ENCODE data around the gene COL27A1.
A peak's percentile ranks its signal among the peaks of the same experiment; 100 is the strongest.
"Not testable (repeated sequence)": the region's sequence is repeated elsewhere in the genome, so short reads cannot be mapped to it uniquely, and the experiment has no call there.

The COL27A1 gene

DNA sequence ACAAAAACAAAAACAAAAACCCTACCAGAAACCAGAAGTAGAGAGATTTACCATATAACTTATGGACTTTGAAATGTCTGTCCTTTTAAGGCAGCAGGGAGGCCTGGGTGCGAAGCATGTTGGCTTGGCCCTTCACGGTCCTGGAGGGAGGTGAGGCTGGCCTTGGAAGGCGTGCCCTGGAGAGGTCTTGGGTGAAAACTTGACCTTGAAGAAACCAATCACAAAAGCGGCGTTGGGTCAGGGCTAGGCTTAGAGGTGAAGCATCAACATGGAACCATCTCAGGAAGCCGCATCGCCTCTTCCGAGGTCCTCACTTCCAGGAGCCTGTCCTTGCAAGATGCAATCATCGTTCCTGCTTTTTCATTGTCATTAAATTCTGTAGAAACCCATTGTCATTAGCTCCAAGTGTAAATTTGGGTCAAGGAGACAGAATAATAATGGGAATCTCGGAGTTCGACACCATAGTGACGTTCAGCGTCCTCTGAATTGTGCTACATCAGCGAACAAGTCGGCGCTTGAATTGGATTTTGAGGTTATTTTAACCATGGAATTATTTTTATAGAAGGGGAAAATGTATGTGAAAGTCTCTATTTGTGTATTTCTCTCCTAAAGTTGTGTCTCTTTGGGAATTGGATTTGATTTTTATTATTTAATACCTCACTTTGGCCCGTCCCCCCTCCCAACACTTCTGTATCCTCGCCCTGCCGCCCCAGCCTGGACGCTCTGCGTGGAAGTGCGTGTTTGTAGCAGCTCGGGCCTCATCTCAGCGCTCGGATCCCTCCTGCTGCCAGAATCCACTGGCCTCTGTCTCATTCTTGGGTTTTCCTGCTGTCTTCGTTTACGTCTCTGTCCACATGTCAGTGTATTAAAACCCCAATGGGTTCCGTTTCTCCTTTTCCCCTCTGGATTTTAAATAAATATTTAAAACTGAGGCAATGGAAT is 156.5 kb downstream of the COL27A1 start:
- no peak for DNase-seq

DNA sequence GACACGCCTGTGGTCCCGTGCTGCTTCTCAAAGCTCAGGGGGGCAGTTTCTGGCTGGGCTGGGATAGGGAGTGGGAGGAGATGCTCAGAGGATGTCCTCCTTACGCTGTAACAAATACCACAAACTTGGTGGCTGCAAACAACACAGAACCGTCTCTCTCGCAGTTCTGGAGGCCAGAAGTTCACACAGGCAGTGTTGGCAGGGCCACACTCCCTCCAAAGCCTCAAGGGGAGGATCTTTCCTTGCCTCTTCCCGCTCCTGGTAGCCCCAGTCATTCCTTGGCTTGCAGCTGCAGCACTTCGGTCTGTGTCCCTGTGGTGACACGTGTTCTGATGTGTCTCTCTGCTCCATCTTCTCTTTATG is 157.2 kb downstream of the COL27A1 start:
- no peak for DNase-seq

DNA sequence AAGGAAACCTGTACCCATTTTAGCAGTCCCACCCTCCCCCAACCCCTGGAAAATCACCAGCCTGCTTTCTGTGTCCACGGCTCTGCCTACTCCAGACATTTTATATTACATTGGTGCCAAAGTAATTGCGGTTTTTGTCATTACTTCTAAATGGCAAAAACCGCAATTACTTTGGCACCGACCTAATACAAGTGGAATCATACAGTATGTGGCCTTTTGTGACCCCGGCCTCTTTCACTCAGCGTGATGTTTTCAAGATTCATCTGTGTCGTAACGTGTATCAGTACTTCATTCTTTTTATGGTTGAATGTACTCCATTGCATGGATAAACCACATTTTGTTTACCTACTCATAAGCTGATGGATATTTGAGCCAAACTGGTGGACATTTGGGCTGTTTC is 157.8 kb downstream of the COL27A1 start:
- no peak for DNase-seq

DNA sequence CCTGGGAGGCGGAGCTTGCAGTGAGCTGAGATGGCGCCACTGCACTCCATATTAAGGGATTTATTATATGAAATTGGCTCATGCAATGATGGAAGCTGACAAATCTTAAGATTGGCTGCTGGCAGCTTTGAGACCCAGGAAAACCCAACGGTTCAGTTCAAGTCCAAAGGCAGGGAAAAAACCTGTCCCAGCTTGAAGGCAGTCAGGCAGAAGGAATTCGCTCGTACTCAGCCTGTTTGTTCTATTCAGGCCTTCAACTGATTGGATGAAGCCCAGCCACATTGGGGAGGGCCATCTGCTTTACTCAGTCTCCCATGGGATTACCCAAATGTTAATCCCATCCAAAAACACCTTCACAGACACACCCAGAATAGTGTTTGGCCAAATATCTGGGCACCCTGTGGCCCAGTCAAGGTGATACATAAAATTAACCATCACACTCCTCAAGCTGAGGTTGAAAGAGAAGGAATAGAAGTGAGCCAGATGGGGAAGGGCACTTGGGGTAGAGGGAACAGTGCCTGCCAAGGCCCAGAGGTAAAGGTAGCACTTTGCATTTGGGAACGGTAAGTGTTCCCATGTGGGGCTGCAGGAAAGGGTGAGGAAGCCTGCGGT is 159.0 kb downstream of the COL27A1 start:
- DNase-seq = no peak

DNA sequence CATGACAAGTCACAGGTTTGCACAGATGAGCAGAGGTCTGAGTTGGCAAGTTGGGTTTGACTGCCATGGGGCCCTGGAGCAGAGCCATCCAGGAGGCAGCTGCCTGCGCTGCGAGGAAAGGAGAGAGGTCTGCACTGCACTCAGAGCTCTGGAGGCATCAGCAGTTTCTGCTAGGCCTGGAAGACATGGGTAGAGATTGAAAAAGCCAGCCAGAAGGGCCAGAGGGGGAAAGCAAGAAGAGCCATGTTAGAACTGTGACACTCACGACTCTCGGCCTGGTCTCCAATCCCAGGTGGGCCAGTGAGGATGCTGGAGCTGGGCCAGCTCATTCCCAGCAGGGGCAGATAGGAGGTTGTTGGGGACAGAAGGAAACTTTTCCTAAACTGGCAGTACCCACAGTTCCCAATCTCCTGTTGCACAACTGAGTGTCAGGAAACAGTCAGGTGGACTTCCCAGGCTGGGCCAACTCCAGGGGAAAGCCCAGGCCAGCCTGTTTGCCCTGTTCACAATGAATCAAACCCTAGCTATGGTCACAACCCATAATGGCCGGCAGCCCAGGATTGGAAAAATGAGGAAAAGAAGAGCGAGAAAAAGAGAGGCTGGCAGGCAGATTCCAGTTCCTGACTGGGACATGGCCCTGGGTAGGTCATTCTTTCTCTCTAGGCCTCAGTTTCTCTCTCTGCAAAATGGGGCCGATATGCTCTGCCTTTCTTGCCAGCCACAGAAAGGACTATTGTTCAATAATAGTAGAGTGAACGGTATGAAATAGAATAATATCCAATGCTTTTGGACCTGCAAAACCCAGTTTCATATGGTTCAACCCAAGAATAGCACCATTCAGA is 159.8 kb downstream of the COL27A1 start:
- DNase-seq = no peak

DNA sequence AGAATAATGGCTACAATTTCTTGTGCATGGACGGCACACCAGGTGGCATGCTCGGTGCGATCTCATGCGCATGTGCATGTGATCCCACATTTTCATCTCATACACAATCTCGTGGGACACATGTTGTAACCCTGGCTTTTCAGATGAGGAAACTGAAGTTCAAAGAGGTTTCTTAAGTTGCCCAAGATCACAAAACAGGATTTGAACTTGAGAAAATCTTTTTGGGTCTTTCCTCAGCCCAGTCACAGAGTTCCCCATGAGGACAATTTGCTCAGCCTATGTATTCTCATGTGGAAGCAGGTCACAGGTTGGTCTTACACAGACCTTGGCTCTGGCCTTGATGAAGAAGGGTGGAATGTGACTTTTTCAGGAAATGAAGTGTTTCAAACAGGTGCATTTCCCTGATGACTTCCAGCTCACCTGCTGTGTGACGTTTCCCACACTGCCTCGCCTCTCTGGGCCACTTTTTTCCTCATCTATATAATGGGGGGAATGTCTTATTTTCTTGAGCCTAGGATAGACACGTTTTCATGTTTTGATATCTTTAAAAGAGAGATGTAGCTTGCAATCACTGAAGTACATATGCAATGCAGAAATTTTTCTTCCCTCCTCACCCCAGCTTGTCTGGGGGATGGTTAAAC is 160.5 kb downstream of the COL27A1 start:
- no peak for DNase-seq

DNA sequence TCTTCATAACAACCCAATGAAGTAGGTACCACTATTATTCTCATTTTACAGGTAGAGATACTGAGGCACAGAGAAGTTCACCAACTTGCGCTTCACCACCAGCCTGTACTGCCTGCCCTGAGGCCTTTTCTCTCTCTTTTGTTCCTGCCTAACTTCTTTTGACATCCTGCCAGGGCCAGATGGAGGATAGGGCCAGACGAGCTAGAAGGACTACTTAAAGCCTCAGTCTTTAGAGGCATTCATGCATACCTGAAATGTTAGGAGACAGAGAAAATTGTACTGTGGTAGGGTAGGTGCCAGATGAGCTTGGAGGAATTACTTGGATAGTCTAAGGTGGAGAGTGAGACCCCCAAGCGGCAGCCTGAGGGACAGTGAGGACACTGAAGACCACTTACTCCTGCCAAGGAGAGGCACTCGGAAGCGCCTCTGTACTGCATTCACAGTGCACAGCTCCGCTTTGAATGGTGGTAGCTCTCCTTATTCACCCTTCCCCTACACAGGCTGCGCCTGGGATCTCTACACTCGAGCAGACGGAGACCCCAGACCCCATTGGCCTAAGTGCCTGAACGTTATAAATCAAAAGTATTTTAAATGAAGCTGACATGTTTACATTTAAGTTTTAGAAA is 161.4 kb downstream of the COL27A1 start:
- DNase-seq = no peak

DNA sequence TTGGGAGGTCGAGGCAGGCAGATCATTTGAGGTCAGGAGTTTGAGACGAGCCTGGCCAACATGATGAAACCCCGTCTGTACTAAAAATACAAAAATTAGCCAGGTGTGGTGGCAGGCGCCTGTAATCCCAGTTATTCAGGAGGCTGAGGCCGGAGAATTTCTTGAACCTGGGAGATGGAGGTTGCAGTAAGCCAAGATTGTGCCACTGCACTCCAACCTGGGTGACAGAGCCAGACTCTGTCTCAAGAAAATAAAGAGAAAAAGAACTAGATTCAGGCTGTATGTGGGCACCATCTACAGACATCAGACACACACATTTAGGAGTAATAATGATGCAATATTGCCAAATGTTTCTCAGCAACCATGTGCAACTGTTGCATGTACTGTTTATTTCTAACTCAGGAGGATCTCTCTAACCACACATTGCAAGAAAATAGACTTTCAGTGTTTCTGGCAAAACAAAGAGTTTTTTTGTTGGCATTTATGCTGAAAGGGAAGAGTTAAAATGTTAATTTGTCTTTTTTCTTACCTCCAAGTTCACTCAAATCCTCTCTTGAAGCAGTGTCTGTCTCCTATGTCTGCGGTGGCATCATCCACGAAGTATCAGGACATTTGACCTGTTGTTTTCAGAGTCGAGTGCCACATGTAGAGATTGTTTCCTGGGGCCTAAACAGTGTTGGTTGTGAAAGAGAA is 162.5 kb downstream of the COL27A1 start:
- peak; percentile 73 for DNase-seq

DNA sequence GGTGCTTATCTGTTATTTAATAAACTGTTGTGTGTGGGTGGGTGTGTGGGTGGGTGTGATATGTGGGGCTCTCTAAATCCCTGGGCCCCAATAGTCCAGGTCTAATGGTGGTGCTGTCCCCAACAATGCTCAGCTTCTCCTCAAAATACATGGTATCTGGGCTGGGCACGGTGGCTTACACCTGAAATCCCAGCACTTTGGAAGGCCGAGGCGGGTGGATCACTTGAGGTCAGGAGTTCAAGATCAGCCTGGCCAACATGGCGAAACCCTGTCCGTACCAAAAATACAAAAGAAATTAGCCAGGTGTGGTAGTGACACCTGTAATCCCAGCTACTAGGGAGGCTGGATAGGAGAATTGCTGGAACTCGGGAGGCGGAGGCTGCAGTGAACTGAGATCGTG is 163.1 kb downstream of the COL27A1 start:
- DNase-seq = no peak

DNA sequence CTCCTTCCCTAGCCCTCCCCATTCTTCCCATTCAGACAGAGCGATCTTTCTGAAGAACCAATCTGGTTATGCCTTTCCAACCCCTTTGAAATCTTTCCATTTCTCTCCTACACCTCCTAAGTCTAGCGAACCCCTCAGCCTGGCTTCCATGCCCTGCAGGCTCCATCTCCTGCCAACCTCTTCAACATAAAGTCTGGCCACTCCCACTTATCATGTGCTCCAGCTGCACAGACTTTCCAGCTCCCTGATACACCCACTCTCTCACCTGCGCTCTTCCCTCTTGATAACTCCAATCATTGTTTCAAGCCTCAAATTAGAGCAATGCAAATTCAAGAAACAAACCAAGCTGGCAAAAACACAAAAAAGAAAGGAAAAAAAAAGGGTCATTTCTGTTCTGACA is 163.8 kb downstream of the COL27A1 start:
- DNase-seq = no peak

DNA sequence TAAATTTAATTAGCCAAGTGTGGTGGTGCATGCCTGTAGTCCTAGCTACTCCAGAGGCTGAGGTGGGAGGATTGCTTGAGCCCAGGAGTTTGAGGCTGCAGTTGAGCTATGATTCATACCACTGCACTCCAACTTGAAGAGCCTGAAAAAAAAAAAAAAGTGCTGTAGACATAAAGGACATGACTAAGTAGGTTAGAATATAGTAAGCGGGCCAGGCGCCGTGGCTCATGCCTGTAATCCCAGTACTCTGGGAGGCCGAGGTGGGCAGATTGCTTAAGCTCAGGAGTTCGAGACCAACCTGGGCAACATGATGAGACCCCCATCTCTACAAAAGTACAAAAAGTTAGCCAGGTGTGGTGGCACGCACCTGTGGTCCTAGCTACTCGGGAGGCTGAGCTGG is 165.4 kb downstream of the COL27A1 start:
- not testable (repeated sequence) for DNase-seq

DNA sequence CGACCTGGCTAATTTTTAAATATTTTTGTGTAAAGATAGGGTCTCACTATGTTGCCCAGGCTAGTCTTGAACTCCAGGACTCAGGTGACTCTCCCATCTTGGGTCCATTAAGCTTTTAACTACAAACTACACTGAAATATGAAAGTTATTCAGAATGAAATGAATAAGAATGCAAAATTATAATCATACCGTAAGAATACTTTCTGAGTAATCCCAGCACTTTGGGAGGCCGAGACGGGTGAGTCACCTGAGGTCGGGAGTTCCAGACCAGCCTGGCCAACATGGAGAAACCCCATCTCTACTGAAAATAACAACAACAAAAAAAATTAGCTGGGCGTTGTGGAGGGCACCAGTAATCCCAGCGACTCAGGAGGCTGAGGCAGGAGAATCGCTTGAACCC is 166.4 kb downstream of the COL27A1 start:
- no peak for DNase-seq

DNA sequence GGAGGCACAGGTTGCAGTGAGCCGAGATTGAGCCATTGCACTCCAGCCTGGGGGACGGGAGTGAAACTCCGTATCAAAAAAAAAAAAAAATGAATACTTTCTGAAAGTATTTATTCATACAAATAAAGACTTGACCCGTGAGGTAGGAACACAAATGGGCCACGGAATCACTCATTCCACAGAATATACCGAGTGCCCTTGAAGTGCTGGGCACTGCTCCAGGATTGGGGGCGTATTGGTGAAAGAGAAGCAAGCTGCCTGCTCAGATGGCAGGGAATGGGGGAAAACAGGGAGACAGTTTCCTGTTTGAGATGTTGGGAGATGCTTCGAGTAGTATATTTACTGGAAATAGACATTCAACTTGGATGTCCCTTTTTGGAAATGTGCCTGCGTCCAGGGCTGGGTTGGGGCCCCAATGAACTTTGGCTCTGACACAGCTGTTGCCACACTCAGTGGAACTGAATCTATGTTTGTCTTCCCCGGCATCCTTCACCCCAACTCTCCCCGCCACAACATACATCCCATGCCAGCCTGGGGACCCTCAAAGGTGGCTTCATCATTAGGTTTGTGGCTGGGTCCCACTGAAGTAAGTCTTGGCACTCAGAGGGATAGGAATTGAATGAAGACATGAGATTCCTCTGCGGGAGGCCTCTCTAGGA is 167.0 kb downstream of the COL27A1 start:
- not testable (repeated sequence) for DNase-seq

DNA sequence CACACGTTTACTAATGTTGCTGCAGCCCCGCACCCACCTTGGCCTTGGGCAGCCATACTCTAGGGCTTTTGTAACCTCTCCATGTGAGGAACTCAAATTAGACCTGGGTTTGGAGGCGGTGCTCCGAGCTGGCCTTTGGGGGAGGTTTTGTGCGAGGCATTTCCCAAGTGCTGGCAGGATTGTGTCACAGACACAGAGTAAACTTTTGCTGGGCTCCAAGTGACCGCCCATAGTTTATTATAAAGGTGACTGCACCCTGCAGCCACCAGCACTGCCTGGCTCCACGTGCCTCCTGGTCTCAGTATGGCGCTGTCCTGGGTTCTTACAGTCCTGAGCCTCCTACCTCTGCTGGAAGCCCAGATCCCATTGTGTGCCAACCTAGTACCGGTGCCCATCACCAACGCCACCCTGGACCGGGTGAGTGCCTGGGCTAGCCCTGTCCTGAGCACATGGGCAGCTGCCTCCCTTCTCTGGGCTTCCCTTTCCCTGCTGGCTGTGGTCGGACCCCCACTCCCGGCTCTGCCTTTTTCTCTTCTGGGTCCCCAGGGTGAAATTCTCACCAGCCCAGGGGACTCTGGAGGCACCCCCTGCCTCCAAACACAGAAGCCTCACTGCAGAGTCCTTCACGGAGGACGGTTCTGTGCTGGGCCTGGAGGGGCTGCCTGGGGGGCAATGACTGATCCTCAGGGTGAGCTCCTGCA is 167.6 kb downstream of the COL27A1 start, which contains the start of gene ORM1:
Gene ORM1, plus strand, starts transcription at position 268 of the 701 bp plus-strand sequence. Its CDS starts 36 bp downstream, at position 304.
- not testable (repeated sequence) for DNase-seq

DNA sequence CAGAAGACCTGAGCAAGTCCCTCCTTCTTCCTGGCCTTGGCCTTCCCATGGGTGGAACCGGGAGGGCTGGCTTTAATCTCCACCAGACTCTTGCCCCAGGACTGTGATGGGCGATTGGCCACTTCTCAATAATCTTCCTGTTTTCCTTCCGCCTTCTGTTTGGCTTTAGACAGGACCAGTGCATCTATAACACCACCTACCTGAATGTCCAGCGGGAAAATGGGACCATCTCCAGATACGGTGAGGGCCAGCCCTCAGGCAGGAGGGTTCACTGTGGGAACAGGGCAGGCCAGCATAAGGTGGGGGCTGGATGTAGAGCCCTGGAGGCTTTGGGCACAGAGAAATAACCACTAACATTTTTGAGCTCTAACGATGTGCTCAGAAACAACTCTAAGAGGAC is 168.5 kb downstream of the COL27A1 start:
- DNase-seq = not testable (repeated sequence)

DNA sequence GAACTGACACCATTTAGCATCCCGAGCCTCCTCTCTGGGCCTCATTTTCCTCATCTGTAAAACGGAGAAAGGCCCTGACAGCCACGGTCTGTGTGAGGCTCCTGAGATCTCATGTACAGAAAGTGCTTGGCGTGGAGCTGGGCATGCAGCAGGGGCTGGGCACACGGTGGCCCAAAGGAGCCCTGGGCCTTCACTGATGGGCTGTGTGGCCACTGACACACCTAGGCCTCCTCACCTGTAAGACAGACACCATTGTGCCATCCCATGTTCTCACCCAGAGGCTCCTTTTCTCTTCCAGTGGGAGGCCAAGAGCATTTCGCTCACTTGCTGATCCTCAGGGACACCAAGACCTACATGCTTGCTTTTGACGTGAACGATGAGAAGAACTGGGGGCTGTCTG is 169.2 kb downstream of the COL27A1 start:
- DNase-seq = no peak

DNA sequence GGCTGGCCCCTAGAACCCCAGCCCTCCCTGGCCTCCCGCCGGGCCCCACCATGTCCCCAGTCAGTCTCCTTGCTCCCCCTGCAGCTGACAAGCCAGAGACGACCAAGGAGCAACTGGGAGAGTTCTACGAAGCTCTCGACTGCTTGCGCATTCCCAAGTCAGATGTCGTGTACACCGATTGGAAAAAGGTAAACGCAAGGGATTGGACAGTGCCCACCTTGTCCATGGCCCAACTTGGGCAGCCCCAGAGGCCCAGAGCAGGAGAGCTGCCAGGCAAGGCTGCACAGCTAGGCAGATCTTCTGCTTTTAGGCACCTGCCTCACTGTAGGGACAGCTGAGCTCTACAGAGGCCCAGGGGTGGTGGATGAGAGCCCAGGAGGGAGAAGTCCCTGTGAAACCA is 169.6 kb downstream of the COL27A1 start:
- not testable (repeated sequence) for DNase-seq

DNA sequence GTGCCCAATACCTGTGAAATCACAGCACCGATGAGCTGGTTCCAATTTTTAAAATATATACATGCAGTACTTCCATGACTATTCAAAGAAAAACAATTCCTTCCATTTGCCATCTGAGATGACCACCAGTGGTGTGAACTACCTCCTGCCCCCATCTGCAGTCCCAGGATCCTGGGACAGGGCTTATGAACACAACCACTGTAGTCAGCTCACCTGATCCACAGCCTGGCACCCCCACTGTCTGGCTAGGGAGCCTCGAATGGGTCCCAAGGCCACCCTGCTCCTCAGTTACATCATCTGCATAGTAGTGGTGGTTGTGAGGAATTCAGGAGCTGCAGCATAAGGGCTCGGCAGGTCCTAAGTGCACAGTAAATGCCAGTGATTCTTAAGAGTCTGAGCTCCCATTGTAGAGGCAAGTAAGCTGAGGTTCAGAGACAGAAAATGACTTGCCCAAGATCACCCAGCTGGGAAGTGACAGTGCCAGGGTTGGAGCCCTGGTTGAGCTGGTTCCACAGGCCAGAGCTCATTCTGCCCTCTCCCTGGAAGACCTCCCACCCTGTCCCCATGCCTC is 170.4 kb downstream of the COL27A1 start:
- DNase-seq = not testable (repeated sequence)

DNA sequence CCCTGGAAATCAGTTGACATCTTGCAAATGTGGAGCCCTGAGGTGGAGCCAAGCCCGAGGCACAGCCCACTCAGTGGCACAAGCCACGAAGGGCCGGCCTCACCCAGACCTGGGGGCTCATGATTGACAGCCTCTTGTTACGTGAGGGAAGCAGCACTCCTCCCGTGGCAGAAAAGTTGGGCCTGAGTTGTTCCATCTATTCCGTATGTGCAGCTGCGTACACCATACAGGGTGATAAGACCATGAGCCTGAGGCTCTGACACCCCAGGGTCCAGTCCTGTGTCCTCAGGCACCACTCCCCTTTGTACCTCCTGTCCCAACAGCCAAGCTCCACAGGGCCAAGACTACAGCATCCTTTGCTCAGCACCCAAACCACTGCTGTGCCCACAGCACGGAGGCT is 172.4 kb downstream of the COL27A1 start:
- DNase-seq = no peak

DNA sequence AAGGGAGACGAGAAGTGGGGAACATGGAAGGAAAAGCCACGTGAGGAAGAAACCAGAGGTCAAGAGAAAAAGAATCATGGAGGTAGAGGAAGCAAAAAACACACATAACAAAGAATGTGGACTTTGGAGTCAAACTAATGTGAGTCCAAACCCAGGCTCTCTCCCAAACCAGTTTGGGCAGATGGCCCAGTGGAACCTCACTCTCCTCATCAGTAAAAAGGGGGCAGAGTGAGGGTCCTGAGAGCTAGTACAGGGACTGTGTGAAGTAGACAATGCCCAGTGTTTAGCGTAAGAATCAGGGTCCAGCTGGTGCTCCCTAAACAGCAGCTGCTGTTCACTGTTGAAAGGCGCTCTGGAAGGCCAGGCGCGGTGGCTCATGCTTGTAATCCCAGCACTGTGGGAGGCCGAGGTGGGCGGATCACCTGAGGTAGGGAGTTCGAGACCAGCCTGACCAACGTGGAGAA is 173.1 kb downstream of the COL27A1 start:
- DNase-seq = not testable (repeated sequence)
